ENCODE measurements around the gene IL1RAP. TPM values are rescaled to one million over a fixed set of nuclear protein-coding genes. Genes with fewer than 3 reads are reported as not detected.

Gene IL1RAP
- total and polyA plus RNA-seq, 2 donors (not counting 3 experiments of a cell fraction or from before 2014, with no cell fraction given): 4.3 to 9.2 TPM

DNA sequence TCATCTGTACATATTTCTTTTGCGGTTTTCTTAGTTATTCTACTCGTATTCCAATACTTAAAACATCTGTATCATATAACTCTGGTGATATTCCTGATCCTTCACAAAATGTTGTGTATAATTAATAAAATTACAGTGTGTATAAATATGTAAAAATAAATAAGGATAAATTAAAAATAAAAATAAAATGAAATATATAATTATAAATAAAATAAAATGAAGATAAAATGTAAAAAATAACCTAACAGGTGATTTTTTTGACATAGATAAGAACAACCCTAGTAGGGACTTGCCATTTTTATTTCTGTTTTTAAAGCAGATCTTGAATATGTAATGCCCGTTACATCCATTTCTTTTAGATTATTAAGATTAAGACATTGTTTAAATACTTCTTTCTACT lies 25.6 kb downstream of the IL1RAP start:
- Histone ChIP-seq H4K20me1 (replicated peaks; ENCODE audit: control insufficient read depth, extremely low read depth, insufficient read depth, low read length) (no peaks in the 10 kb centered on the region), H2AFZ (ENCODE audit: low read depth, low read length) (no peak overlapping the region), H3K9me1 (replicated peaks; ENCODE audit: control insufficient read depth, extremely low read depth, insufficient read depth, low read length) (no peaks in the 10 kb centered on the region), H3K4me3 (replicated peaks in 1 of 3; ENCODE audit: insufficient read depth in 1 of 3, low read depth in 1 of 3, low read length in 3 of 3) (no peak overlapping the region), H3K79me2 (ENCODE audit: control insufficient read depth, insufficient read depth, low read length) (no peaks in the 10 kb centered on the region), H3K9me3 (replicated peaks; ENCODE audit: control insufficient read depth, insufficient read depth, low read length) (no peaks in the 10 kb centered on the region), H3K36me3 (ENCODE audit: control insufficient read depth in 2 of 2, extremely low read depth in 1 of 2, insufficient read depth in 2 of 2, low read length in 2 of 2) (no peaks in the 10 kb centered on the region), H3K9ac (replicated peaks; ENCODE audit: extremely low read depth, insufficient read depth, low read length) (no peak overlapping the region), H3K27me3 (ENCODE audit: control insufficient read depth in 2 of 2, insufficient read depth in 2 of 2, low read length in 2 of 2) (no peaks in the 10 kb centered on the region), H3K27ac (ENCODE audit: insufficient read depth, low read depth, low read length) (no peak overlapping the region), H3K4me1 (ENCODE audit: control insufficient read depth, extremely low read depth, insufficient read depth, low read length) (no peaks in the 10 kb centered on the region), H3K4me2 (ENCODE audit: insufficient read depth, low read length) (no peak overlapping the region)
- FAIRE-seq: no peak
- ChIA-PET CTCF (interaction anchor here (0.7 kb wide), 1 partner anchor 27 kb away, joined by 3 read pairs; no protein-coding TSS in a partner anchor), POLR2A (no interaction called here)
- DNase-seq (ENCODE audit: low read depth, low spot score): no peak
- TF ChIP-seq FOS (IDR thresholded peaks at IDR 0.05; ENCODE audit: borderline replicate concordance, insufficient read depth, low read length): no peak
- TF ChIP-seq CTCF (IDR thresholded peaks at IDR 0.05; ENCODE audit: extremely low read depth in 1 of 2, insufficient read depth in 1 of 2, low read depth in 1 of 2, low read length in 2 of 2): no peak
- TF ChIP-seq GATA2 (IDR thresholded peaks at IDR 0.05; ENCODE audit: insufficient read depth, insufficient read length, low read depth, low read length): no peak
- dilution Hi-C loops (cut with MboI; ENCODE audit: extremely low pct_ligation_motif_present, low sequenced_read_pairs) (no loop called here), intact Hi-C loops (cut with micrococcal nuclease) (no loop called here)
- BruUV-seq (replicated peaks): no TSS peak

DNA sequence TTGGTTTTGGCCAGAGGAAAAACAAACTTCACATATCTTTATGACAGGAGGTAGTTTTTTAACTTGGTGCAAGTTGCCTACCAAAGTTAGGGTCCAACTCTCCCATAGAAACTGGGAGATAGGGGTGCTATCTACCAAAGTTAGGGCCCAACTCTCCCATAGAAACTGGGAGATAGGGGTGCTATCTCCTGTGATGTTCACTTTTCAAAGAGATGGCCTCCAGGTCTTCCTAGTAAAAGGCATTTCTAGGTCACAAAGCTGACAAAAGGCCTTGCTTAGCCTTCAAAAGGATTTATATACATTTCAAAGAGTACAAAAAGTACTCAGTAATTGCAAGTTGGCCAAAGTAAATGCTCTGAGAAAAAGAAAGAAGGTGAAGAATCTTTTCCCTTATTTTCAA lies 27.1 kb downstream of the IL1RAP start:
- dilution Hi-C loops (cut with MboI; ENCODE audit: extremely low pct_ligation_motif_present, low sequenced_read_pairs): no loop called here
- H3K27ac ChIP-seq (ENCODE audit: insufficient read depth, low read depth, low read length): no peak overlapping the region
- no TSS peak for BruUV-seq (replicated peaks)

More for the DNA sequence above, 27.1 kb downstream of the IL1RAP start:
- no peaks in the 10 kb centered on the region for H3K79me2 ChIP-seq (ENCODE audit: control insufficient read depth, insufficient read depth, low read length)
- ChIA-PET CTCF (interaction anchor here (1.3 kb wide), 1 partner anchor 16 kb away, joined by 3 read pairs; no protein-coding TSS in a partner anchor), POLR2A (no interaction called here)
- no peak for FAIRE-seq
- no peak overlapping the region for H3K9ac ChIP-seq (replicated peaks; ENCODE audit: extremely low read depth, insufficient read depth, low read length)
- H3K36me3 ChIP-seq (ENCODE audit: control insufficient read depth in 2 of 2, extremely low read depth in 1 of 2, insufficient read depth in 2 of 2, low read length in 2 of 2): no peaks in the 10 kb centered on the region
- H3K4me3 ChIP-seq (replicated peaks in 1 of 3; ENCODE audit: insufficient read depth in 1 of 3, low read depth in 1 of 3, low read length in 3 of 3): no peak overlapping the region
- H3K27me3 ChIP-seq (ENCODE audit: control insufficient read depth in 2 of 2, insufficient read depth in 2 of 2, low read length in 2 of 2): no peaks in the 10 kb centered on the region
- no peak overlapping the region for H2AFZ ChIP-seq (ENCODE audit: low read depth, low read length)
- DNase-seq (ENCODE audit: low read depth, low spot score): no peak
- no peaks in the 10 kb centered on the region for H3K4me1 ChIP-seq (ENCODE audit: control insufficient read depth, extremely low read depth, insufficient read depth, low read length)
- no peak overlapping the region for H3K4me2 ChIP-seq (ENCODE audit: insufficient read depth, low read length)
- intact Hi-C loops (cut with micrococcal nuclease): no loop called here
- no peaks in the 10 kb centered on the region for H3K9me3 ChIP-seq (replicated peaks; ENCODE audit: control insufficient read depth, insufficient read depth, low read length)
- no peak for TF ChIP-seq JUN (IDR thresholded peaks at IDR 0.05; ENCODE audit: borderline replicate concordance, insufficient read depth, insufficient read length, low read depth)
- no peaks in the 10 kb centered on the region for H4K20me1 ChIP-seq (replicated peaks; ENCODE audit: control insufficient read depth, extremely low read depth, insufficient read depth, low read length)
- H3K9me1 ChIP-seq (replicated peaks; ENCODE audit: control insufficient read depth, extremely low read depth, insufficient read depth, low read length): no peaks in the 10 kb centered on the region

Measured in endothelial cell of umbilical vein (primary cell).